Measurements from ENCODE around the gene CEP85L.

CEP85L gene

GRCh38 chr6:118641042-118641441 lies 10.3 kb downstream of the CEP85L start:
- TF ChIP-seq CTCF (IDR thresholded peaks at IDR 0.05; ENCODE audit: insufficient read depth, low read depth, low read length, missing control alignments) = no peak
- DNase-seq (ENCODE audit: low read depth) = no peak
- H3K4me3 ChIP-seq (ENCODE audit: low read depth, low read length) = no peak overlapping the region

- peak; percentile 27 for DNase-seq (ENCODE audit: low read depth)
- no peak for TF ChIP-seq CTCF (IDR thresholded peaks at IDR 0.05; ENCODE audit: insufficient read depth, low read depth, low read length, missing control alignments)
These were observed 12.1 kb downstream of the CEP85L start for GRCh38 chr6:118639054-118639964.

GRCh38 chr6:118638288-118638687 lies 13.1 kb downstream of the CEP85L start:
- H3K4me3 ChIP-seq (ENCODE audit: low read depth, low read length) = no peak overlapping the region
- TF ChIP-seq CTCF (IDR thresholded peaks at IDR 0.05; ENCODE audit: insufficient read depth, low read depth, low read length, missing control alignments) = no peak
- DNase-seq (ENCODE audit: low read depth) = no peak

More at GRCh38 chr6:118639054-118639964, 12.1 kb downstream of the CEP85L start:
- no peak overlapping the region for H3K4me3 ChIP-seq (ENCODE audit: low read depth, low read length)

- no peak overlapping the region for H3K4me3 ChIP-seq (ENCODE audit: low read depth, low read length)
- DNase-seq (ENCODE audit: low read depth) = no peak
- no peak for TF ChIP-seq CTCF (IDR thresholded peaks at IDR 0.05; ENCODE audit: insufficient read depth, low read depth, low read length, missing control alignments)
These were observed 15.3 kb downstream of the CEP85L start for GRCh38 chr6:118635909-118636735.

- no peak for TF ChIP-seq CTCF (IDR thresholded peaks at IDR 0.05; ENCODE audit: insufficient read depth, low read depth, low read length, missing control alignments)
- no peak for DNase-seq (ENCODE audit: low read depth)
- no peak overlapping the region for H3K4me3 ChIP-seq (ENCODE audit: low read depth, low read length)
These were observed 19.0 kb downstream of the CEP85L start for GRCh38 chr6:118632359-118632758.

GRCh38 chr6:118630923-118631322 lies 20.5 kb downstream of the CEP85L start:
- no peak for DNase-seq (ENCODE audit: low read depth)
- no peak for TF ChIP-seq CTCF (IDR thresholded peaks at IDR 0.05; ENCODE audit: insufficient read depth, low read depth, low read length, missing control alignments)

More at GRCh38 chr6:118630923-118631322, 20.5 kb downstream of the CEP85L start:
- H3K4me3 ChIP-seq (ENCODE audit: low read depth, low read length) = no peak overlapping the region

Data from GM12865 (cell line).